ENCODE results near the gene FAM222B. TPM values are rescaled to one million over a fixed set of nuclear protein-coding genes. Genes with fewer than 3 reads are reported as not detected.

FAM222B gene
- total and polyA plus RNA-seq, 9 of the 15 experiments (the other 6 are each of a cell fraction or from before 2014, with no cell fraction given) = 4.0 to 34.6 (median 7.5) TPM

DNA sequence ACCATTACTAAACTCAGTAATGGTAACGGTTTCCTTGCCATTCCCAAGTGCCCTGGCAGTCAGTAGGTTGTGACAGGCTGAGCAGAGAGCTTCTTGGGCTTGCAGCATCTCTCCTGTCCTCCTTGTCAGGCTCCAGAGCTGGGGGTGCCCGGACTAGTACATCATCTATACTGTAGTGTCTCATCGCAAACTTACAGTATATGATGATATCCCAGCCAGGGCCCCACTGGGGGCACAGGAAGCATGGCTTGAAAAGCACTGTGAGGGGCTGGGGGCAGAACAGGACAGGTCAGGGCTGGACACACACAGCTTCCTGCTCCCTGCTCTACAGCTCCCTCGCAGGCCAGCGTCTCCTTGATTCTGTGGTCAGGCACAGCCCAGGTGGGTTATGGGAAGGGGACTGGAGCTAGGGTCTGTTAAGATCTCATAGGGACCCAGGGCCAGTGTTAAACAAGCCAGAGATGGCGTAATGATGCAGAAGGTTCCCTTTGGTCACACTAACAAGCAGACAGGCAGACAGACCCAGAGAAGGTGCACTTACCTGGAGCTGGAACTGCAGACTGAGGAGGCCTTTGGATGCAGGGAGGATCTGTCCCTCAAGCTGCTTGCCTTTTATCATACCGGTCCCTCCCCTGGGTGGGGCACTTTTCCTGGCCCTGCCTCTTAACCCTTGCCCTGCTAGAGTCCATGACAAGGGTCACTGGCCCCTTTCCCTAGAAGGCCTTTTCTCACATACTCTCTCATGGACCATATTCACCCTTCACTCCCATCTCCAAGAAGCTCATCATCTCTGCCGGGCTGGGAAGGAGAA, 19.0 kb upstream of the FAM222B start (continued):
- TF ChIP-seq, protein P1, sequence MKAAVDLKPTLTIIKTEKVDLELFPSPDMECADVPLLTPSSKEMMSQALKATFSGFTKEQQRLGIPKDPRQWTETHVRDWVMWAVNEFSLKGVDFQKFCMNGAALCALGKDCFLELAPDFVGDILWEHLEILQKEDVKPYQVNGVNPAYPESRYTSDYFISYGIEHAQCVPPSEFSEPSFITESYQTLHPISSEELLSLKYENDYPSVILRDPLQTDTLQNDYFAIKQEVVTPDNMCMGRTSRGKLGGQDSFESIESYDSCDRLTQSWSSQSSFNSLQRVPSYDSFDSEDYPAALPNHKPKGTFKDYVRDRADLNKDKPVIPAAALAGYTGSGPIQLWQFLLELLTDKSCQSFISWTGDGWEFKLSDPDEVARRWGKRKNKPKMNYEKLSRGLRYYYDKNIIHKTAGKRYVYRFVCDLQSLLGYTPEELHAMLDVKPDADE (conservative IDR thresholded peaks at IDR 0.05; ENCODE audit: control insufficient read depth, low read depth, low read length) = 0 out of 2 replicates have a peak, but pooled peaks have one; percentile 57
- TF ChIP-seq ZNF57 (CRISPR knock-in tag; IDR thresholded peaks at IDR 0.05) = 0 out of 2 replicates have a peak, but pooled peaks have one; percentile 31
- peak; percentile 96 for TF ChIP-seq POLR2B (IDR thresholded peaks at IDR 0.05; ENCODE audit: low read depth, partially characterized antibody)
- peak; percentile 47; the same call in 1 of the 2 replicates for TF ChIP-seq ZNF766 (CRISPR knock-in tag; conservative IDR thresholded peaks at IDR 0.05)
- no peak for TF ChIP-seq COPS2 (conservative IDR thresholded peaks at IDR 0.05)
- no peak for TF ChIP-seq RBM17 (IDR thresholded peaks at IDR 0.05; ENCODE audit: borderline replicate concordance, low read depth, low read length)
- TF ChIP-seq, protein P2, sequence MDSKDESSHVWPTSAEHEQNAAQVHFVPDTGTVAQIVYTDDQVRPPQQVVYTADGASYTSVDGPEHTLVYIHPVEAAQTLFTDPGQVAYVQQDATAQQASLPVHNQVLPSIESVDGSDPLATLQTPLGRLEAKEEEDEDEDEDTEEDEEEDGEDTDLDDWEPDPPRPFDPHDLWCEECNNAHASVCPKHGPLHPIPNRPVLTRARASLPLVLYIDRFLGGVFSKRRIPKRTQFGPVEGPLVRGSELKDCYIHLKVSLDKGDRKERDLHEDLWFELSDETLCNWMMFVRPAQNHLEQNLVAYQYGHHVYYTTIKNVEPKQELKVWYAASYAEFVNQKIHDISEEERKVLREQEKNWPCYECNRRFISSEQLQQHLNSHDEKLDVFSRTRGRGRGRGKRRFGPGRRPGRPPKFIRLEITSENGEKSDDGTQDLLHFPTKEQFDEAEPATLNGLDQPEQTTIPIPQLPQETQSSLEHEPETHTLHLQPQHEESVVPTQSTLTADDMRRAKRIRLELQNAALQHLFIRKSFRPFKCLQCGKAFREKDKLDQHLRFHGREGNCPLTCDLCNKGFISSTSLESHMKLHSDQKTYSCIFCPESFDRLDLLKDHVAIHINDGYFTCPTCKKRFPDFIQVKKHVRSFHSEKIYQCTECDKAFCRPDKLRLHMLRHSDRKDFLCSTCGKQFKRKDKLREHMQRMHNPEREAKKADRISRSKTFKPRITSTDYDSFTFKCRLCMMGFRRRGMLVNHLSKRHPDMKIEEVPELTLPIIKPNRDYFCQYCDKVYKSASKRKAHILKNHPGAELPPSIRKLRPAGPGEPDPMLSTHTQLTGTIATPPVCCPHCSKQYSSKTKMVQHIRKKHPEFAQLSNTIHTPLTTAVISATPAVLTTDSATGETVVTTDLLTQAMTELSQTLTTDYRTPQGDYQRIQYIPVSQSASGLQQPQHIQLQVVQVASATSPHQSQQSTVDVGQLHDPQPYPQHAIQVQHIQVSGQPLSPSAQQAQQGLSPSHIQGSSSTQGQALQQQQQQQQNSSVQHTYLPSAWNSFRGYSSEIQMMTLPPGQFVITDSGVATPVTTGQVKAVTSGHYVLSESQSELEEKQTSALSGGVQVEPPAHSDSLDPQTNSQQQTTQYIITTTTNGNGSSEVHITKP (IDR thresholded peaks at IDR 0.05; ENCODE audit: partially characterized antibody) = peak; percentile 32
- TF ChIP-seq, protein P3, sequence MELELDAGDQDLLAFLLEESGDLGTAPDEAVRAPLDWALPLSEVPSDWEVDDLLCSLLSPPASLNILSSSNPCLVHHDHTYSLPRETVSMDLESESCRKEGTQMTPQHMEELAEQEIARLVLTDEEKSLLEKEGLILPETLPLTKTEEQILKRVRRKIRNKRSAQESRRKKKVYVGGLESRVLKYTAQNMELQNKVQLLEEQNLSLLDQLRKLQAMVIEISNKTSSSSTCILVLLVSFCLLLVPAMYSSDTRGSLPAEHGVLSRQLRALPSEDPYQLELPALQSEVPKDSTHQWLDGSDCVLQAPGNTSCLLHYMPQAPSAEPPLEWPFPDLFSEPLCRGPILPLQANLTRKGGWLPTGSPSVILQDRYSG (tag; conservative IDR thresholded peaks at IDR 0.05; ENCODE audit: low read depth) = 0 out of 2 replicates have a peak, but pooled peaks have one; percentile 50
- TF ChIP-seq, protein P4, sequence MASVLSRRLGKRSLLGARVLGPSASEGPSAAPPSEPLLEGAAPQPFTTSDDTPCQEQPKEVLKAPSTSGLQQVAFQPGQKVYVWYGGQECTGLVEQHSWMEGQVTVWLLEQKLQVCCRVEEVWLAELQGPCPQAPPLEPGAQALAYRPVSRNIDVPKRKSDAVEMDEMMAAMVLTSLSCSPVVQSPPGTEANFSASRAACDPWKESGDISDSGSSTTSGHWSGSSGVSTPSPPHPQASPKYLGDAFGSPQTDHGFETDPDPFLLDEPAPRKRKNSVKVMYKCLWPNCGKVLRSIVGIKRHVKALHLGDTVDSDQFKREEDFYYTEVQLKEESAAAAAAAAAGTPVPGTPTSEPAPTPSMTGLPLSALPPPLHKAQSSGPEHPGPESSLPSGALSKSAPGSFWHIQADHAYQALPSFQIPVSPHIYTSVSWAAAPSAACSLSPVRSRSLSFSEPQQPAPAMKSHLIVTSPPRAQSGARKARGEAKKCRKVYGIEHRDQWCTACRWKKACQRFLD (CRISPR knock-in tag; IDR thresholded peaks at IDR 0.05) = 0 out of 2 replicates have a peak, but pooled peaks have one; percentile 39
- TF ChIP-seq HMG20A (CRISPR knock-in tag; conservative IDR thresholded peaks at IDR 0.05) = no peak
- TF ChIP-seq NR4A1 (CRISPR knock-in tag; IDR thresholded peaks at IDR 0.05) = no peak
- peak; percentile 54; the same call in 1 of the 2 replicates for TF ChIP-seq NR4A1 (tag; IDR thresholded peaks at IDR 0.05)
- peak; percentile 73; the same call in 1 of the 2 replicates for TF ChIP-seq ESRRA (IDR thresholded peaks at IDR 0.05; ENCODE audit: borderline replicate concordance, low read depth)
- TF ChIP-seq ZNF239 (CRISPR knock-in tag; IDR thresholded peaks at IDR 0.05) = no peak
- peak; percentile 54 for TF ChIP-seq TAF1 (IDR thresholded peaks at IDR 0.05; ENCODE audit: control insufficient read depth, extremely low read depth, insufficient read depth, low read length, severe bottlenecking)
- peak; percentile 69; the same call in 1 of the 2 replicates for TF ChIP-seq NBN (IDR thresholded peaks at IDR 0.05; ENCODE audit: low read depth)

All from K562 (cell line).